Right lung (tissue), 5 donors: ENCODE measurements around the gene MRGPRF. TPM values are rescaled to one million over a fixed set of nuclear protein-coding genes. Genes with fewer than 3 reads are reported as not detected.

Experiments
- DNase-seq, 2 donors: peaks; one replicate each; pipeline ENCODE4 v3.0.0-alpha.2; 2013
- polyA plus RNA-seq, 5 donors: library from polyadenylated mRNA; unstranded; fragments of 120-200 nt; gene quantifications; one replicate each; pipeline versions ENCODE4 v1.2.1 to v1.2.3, GENCODE V29; 2013; ENCODE audit warnings: inconsistent platforms in 1 of 5, low replicate concordance in 1 of 5; ENCODE audit not compliant: insufficient read length in 5 of 5, insufficient read depth in 1 of 5

The MRGPRF gene
- polyA plus RNA-seq, 5 donors: 3.1 to 8.9 (median 5.4) TPM

DNA sequence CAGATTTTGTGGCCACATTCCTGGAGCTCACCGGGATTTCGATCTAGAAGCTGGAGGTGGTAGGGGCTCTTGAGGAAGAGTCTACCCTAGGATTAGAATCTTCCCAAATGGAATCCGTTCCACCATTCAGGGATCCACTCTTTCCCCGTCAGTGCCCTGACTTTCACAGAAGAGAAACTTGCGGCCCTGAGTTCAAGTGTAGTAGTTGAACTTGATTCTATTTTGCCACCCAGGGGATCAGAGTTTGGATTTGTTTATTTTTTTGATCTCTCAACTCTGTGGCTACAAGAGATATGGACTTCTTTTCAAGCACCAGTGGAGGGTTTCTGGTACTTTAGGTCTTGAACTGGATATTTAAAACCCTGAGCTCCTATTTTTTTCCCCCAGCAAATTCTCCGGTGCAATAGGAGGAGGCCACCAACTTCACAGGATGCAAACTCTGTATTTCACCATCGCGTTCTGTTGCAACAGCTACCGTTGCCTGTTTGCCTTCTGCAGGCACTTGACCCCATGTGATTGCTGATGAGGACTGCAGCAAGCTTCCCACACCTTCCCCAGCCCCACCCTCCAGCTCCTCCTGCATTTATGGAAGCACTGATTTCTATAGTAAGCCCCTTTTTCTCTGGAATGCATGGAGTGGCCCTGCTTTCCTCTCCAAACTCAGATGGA, 14.8 kb upstream of the MRGPRF start:
- DNase-seq: no peak

DNA sequence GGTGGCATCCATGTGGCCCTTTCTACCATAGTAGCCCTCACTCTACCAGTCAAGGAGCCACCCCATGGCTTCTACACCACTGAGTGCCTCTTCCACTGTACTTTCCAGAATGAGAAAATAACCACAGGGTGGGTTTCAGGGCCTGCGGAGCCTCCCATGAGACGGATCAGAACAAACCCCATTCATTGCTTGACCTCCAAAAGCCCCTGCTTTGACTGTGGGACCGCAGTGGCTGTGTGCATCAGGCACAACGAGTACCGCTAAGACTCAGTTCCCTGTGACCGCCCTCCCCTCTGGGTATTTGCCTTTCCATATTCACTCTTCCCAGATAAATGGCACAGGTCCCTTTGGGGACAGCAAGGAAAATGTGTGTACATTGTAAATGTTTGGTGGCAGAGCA, 11.5 kb upstream of the MRGPRF start:
- no peak for DNase-seq

DNA sequence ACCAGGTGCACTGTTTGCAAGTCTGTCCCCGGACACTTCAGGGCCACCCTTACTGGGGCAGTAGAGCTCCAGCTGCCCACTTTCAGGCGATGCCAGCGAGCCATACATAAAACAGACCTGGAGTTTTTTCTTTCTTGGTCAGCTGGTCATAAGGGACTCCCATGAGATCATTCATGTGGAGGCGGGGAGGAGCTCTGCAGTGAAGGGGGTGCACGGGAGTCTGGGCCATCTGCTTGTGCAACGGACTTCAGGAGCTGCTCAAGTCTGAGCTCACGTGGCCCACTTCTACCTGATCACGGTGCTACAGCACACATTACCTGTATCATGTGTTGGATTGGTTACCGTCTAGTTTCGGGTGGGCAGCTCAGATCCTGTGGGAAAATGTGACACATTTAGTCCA, 9.2 kb upstream of the MRGPRF start:
- no peak for DNase-seq

DNA sequence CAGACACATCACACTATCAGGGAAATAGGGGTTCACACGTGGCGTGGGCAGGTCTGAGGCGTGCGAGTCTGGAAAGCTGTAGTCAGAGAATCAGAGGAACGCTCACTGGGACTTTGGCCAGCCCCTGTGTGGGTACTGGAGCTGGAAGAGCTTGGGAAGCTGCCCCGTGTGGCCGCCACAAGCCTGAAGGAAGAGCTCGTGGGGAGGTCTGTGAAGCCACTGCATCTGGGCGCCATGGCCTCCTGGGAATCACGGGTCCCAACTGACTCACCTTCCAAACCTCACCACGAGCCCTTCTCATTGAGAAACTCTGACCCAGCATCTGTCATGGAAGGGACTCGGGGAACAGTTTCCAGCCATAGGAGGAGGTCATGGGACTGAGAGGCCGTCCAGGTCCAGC, 5.9 kb upstream of the MRGPRF start:
- no peak for DNase-seq

DNA sequence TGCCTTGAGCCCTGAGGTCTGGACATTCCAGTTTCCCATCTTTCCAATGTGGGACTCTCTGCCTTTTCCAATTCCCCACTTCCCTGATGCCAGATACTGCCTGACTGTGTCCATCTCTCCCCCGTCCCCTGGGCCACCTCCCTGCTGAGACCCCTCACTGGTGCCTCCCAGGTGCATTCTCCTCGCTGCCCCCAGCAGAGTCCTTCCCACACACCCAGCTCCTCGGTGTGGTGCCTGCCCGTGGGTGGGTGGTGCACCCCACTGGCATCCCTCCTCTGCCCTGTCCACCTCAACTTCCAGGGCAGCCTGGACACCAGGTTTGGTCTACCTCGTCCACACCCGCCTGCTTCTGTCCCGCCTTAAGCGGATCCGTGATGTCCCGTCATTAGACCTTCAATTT, 4.9 kb upstream of the MRGPRF start:
- DNase-seq: no peak

DNA sequence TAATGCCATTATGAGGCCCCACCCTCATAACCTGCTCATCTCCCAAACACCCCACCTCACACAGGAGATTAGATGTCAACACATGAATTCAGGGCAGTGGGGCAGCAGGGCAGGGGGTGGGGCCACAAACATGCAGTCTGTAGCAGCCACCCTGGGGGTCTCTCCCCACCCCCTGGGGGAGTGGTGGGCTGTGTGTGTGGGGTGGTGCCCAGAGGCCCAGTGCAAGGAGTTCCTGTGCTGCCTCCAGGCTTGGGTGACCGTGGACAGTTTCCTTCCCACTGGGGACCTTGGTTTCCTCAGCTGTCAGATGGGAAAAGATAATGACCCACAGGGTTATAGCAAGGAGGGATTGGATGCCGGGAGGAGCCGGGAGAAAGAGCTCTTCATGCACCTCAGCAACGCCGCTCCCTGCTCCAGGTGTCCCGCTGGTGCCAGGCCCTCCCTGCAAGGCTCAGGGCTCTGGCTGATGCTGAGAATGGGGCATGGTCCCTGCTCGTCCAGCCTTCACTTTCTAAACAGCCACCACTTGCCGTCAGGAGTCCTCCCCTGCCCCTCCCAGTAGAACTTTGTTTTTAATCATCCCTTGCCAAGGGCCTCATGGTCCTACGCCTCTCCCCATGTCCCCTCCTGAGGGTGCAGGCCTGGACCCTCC, 2.0 kb upstream of the MRGPRF start:
- DNase-seq: no peak

DNA sequence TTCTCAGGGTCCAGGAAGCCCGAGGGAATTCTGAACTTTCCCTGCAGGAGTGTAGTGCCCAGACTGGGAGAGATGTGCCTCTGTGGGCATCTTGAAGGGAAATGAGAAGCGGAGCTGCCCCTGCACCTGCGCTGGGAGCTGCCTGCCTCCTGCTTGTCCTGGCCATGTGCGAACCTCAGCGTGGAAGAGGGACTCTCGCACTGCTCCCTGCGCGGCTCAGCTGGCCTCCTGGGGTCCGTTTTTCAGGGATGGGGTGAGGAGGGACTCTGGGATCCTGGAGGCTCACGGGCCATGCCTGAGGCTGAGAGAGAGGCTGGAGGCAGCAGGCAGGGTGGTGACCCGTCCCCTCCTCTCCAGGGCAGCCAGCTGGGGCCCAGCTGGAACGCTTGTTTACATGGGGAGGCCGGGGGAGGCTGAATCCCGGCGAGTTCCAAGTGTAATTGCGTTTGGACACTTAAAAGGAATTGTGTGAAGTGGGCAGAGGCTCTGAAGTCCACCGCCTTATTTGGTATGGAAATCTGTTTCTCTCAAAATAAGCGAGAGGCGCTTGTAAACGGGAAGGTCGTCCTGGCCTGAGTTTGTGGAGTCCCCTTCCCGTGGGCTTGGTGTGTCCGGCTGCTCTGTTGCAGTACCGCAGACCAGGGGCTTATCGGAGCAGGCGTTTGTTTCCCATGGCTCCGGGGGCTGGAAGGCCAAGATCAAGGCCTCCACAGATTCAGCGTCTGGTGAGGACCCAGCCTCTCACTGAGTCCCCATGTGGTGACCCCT, 1.2 kb upstream of the MRGPRF start:
- DNase-seq: peak; percentile 89 to 90

DNA sequence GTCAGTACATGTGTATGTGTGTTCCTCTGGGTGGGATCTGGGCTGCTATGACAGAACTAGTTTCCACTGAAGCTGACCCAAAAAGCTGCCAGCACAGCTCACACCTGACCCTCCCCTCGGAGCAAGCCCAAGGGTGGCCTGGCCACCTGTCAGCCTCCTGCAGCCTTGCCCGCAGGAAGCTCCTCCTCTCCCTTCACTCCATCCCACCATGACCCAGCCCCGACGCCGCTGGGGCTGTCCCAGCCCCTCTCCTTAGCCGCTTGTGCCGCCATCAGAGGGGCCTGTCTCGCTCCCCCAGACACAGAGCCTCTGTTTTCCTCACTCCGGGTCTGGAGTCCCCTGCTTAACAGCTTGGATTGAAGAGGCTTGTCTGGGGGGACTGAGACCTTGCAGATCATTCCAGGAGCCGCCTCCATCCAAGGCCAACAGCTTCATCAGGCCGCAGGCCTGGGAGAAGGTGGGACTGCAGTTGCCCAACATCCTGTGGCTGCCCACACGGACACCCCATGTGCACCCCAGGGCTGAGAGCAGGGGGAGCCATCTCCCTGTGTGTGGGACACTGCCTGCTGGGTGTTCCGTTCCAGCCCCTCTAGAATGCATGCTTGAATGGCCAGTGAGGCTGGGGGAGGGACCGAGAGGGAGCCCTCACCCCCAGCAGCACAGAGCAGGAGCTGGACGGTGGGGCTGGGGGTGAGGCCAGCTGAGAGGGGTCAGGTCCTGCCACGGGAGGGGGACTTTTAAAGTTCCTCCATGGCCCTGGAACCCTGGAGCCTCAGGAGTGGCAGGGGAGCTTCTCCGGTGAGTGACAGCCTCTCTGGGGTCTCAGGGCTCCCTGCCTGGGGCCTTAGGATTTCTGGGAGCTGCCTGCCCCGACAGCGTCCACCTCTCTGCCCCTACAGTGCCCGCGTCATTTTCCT, 696 bp downstream of the MRGPRF start:
- no peak for DNase-seq

DNA sequence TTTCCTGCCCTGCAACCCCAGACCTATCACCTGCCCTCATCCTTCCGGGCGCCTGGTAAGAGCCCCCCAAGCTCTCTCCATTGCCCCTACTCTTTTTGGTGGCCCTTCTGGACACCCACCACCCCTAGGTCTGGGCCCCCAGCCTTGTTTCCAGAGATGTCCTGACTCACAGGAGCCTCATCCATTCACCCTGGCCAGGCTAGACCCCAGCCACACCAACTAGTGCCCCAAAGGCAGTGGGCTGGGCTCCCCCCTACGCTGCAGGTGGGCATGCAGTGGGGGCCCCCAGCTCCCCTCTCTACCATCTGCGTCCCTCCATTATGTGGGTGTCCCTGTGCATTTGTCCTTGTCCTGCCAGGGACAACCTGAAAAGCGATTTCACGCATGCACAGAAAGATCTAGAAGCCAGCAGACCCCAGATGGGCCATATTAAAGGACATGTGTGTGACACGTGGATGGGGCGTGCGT, 1.4 kb downstream of the MRGPRF start:
- DNase-seq: no peak

DNA sequence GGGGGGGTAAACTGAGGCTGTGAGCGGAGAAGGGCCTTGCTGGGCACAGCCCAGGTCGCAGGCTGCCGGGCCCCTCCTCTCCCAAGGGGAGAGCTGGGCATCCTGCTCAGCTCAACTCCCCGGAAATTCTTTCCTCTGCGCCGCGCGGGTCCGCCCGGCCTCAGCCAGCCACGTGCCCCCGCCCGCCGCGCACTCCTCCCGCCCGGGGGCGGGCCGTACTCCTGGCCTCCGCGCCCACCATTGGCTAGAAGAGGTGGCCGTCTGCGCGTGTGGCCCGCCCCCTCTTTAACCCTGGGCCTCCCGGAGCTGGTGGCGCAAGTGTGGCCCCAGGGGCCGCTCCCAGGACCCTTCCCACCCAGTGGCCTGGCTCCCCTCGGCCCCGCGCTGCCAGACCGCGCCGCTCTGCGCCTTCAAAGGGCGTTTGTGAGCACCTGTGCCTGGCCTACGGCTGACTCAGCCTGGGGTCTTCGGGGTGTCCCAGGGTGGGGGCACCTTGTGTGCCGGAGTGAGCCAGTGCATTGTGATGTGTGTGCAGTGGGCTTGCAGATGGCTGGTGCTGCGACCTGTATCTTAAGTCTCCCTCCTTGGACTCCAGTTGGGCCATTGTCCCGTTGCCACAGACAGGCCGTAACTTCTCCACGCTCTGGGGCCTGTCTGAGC, 2.0 kb downstream of the MRGPRF start:
- DNase-seq: peak; percentile 81 to 84

DNA sequence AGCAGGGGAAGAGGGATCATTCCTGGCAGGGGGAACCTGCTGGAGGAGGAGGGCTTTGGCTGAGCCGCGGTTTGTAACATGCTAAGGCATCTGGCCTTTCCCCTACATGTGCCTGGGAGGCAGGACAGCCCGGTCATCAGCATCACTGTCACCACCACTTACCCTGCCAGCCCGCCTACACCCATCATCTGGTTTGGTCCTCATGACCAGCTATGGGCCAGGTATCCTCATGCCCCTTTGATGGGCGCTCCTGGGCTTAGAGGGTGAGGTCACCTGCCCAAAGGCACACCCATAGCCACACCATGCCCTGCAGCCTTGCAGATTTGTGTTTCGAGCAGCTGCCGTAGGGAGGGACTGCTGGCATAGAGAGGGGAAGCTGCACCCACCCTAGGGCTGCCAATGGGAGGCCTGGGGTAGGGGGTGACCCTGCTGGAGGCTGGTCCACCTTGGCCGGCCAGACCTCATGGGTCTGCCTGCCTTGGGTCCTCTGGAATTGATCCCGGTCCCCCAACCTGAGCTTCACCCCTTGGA, 2.6 kb downstream of the MRGPRF start:
- no peak for DNase-seq

DNA sequence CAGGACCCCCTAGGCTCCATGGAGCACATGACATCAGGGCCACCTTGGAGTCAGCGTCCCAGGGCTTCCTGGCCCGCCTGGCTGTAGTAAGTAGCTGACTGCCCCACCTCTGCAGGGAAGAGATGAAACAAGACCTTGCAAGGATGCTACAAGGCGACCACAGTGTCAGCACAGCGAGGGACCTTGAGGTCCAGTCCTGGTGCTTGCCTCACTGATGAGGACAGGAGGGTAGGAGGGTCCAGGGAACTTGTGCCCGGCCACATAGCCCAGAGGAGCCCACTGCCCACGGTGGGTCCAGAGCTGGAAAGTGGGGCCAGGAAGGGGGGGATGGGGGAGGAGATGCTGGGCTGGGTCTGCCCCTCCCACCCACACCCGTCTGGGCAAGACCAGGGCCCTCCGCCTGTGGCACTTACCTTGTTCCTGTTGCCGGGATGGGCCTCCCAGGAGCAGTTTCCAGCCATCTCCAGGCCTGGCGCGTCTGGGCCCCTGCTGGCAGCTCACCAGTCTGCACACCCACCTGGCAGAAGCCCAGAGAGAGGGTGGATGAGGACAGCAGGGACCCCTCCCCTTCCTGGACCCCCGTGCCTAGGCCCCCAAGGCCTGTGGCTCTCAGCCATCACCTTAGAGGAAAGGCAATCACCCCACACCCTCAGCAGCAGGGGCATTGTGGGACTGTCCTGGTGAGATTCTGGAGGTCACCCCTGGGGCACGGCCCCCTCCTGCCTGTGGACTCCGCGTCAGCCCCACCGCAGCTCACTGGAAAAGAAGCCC, 3.4 kb downstream of the MRGPRF start:
- no peak for DNase-seq

DNA sequence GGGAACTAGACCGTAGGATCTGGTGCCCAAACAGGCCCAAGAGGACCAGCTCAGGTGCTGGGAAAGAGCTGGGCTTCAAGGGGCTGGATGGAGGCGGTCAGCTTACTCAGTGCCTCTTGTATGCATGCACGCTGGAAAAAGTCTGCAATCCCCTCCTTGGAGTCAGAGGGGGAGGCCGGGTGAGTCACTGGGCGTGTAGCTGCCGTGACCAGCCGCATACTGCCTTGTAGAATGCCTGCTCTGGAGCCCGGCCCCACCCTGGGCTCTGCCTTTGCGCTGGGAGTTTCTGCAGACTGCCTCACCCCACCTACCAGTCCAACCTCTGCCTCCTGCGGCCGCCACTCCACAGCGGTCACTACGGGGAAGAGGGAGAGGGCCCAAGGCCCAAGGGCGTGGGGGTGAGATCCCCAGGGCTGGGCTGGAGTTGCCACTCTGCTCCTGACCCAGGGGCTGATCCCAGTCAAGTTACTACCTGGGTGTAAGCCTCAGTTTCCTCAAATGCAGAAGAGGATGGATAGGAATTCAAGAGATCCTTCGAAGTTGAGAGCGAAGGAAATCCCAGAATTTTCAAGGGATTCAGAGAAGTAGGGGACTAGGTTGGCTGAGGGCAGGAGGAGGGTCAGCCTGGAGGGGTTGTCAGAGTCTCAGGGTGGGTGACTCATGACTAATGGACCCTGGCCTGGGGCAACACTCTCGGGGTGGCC, 4.2 kb downstream of the MRGPRF start:
- no peak for DNase-seq

DNA sequence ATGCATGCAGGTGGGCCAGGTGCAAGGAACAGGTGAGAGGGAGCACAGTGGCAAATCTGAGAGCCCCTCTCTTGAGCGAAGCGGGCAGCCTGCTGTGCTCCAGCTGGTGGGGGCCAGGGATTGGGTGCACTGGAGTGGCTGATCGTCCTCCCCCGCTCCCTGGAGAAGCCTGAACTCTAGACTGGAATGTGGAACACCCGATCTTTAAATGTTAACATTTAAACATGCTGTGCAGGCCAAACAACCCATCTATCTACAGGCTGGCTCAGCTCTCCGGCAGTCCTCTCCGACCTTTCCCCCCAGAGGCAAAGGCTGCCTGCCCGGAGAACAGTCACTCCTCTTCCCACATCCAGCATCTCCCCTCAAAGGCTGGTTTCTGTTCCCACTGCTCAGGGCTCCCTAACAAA, 5.1 kb downstream of the MRGPRF start:
- DNase-seq: no peak

DNA sequence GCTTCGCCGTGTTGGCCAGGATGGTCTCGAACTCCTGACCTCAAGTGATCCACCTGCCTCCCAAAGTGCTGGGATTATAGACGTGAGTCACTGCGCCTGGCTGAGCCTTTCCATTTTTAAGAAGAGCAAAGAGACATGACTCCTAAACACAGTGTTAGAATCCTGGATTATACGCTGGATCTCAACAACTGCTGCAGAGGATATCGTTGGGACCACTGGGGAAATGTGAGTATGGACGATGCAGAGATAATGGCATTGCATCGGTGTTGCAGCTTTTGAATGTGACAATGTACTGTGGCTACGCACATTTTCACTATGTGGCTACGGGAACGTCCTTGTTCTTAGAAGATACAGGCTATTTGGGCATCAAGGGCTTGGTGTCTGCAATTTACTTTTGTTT, 6.2 kb downstream of the MRGPRF start:
- no peak for DNase-seq

DNA sequence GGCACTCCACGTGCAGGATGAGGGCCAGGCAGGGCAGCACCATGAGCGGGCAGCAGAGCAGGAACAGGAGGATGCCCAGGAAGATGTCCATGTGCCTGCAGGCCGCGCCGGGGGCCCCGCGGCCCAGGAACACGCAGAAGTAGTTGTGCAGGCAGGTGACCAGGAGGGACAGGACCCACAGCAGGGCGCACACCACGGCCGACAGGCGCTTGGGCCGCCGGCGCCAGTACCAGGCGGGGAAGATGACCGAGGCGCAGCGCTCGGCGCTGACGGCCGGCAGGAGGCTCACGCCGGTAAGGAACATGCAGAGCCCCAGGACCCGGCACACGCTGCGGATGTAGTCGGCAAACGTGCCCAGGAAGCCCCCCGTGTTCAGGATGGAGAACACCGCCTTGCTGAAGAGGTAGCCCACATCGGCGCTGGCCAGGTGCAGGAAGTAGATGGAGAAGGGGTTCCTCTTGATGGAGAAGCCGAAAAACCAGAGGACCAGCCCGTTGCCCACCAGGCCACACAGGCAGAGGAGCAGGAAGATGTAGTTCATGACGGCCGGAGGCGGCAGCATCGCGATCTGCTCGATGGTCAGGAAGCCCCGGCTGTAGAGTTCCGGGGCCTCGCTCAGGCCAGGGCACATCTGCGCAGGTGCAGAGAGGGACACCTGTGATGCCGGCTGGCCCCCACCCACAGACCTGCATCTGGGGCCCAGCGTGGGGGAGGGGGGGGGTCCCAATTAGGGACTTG, 7.2 kb downstream of the MRGPRF start:
- DNase-seq: no peak

DNA sequence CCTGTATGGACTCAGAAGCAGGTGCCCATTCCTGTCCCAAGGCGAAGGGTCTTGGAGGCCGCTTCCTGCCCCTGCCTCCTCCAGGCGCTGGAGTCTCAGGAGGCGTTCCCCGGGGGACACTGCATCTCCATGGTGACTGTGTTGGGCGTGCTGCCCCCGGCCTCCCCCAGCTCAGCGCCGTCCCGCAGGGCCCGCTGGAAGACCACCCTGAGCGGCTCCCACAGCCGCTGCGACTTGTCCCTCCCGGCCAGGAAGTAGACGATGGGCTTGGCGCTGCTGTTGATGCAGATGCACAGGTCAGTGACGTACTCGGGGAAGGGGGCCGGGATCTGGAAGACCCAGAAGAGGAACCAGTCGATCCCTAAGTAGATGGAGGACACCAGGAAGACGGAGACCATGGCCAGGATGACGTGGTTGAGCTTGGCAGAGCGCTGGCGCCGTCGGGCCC, 7.8 kb downstream of the MRGPRF start:
- no peak for DNase-seq

DNA sequence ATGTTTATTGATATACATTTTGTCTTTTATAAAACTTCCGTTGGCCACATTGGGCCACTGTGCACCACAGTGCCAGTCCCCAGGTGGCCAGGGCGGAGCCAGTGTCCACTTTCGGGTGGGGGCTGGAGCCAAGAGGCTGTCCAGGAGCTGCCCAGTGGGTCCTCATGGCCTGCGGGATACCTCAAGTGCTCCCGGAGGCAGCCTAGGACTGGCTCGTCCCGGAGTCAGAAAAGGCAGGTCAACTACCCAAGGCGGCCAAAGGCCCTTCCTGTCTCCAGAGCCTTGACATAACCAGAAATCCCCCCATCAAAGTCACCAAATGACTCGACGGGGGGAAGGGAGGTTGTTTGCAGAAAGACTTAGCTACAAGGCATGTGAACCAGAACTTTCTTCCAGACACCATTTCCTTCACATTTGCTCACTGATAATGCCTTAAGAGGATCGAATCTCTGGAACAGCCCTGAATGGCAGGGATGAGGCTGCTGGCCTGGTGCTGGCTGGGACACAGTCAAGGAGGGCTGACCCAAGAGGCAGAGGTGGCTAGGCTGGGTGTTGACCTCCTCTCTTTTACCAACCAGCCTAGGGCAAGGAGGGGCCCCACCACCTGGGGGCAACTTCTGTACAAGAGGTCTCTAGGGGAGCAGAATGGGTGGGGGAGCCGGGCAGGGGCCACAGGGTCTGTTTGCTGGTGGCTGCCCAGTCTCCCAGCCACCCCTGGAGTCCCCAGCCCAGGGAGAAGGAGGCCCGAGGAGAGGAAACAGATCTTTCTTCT, 8.4 kb downstream of the MRGPRF start:
- DNase-seq: no peak
